NCI-H446 (cell line): Measurements from ENCODE around the gene CSDE1.

ENCODE experiments used
- DNase-seq, 2 experiments: peaks; one replicate each; lab custom pipeline; 2025; lab: John Stamatoyannopoulos, UW

Gene CSDE1

GRCh38 chr1:114749835-114750234 is 7.9 kb downstream of the CSDE1 start:
- no peak for DNase-seq

GRCh38 chr1:114746450-114747121 is 11.2 kb downstream of the CSDE1 start:
- no peak for DNase-seq

GRCh38 chr1:114745291-114745690 is 12.5 kb downstream of the CSDE1 start:
- DNase-seq: no peak

GRCh38 chr1:114741963-114742746 is 15.6 kb downstream of the CSDE1 start:
- DNase-seq: no peak

- DNase-seq: no peak
Observed at GRCh38 chr1:114740331-114740730, 17.5 kb downstream of the CSDE1 start.

GRCh38 chr1:114737314-114737849 is 20.4 kb downstream of the CSDE1 start:
- DNase-seq: no peak

GRCh38 chr1:114735479-114735878 is 22.3 kb downstream of the CSDE1 start:
- DNase-seq: no peak

- no peak for DNase-seq
Observed at GRCh38 chr1:114729782-114730181, 28.0 kb downstream of the CSDE1 start.

GRCh38 chr1:114728553-114728952 is 29.2 kb downstream of the CSDE1 start:
- DNase-seq: no peak

- DNase-seq: no peak
Observed at GRCh38 chr1:114725230-114725629, 32.6 kb downstream of the CSDE1 start.

GRCh38 chr1:114723915-114724314 is 33.9 kb downstream of the CSDE1 start:
- DNase-seq: no peak

GRCh38 chr1:114723457-114723856 is 34.3 kb downstream of the CSDE1 start:
- DNase-seq: no peak

- no peak for DNase-seq
Observed at GRCh38 chr1:114720492-114720891, 37.3 kb downstream of the CSDE1 start.

GRCh38 chr1:114719424-114719787 is 38.4 kb downstream of the CSDE1 start:
- no peak for DNase-seq

GRCh38 chr1:114718661-114719423 is 38.9 kb downstream of the CSDE1 start:
- DNase-seq: no peak

GRCh38 chr1:114716304-114717170 is 41.2 kb downstream of the CSDE1 start, which contains the start of gene NRAS:
TSS of gene NRAS (minus strand) at chr1:114716771. CDS start at chr1:114716160, 611 bp downstream.
- peak; percentile 76 to 93 for DNase-seq

GRCh38 chr1:114715952-114716303 is 41.9 kb downstream of the CSDE1 start:
- no peak for DNase-seq

GRCh38 chr1:114712977-114713376 is 44.8 kb downstream of the CSDE1 start:
- no peak for DNase-seq

- no peak for DNase-seq
Observed at GRCh38 chr1:114710360-114710759, 47.4 kb downstream of the CSDE1 start.

GRCh38 chr1:114707604-114708003 is 50.2 kb downstream of the CSDE1 start:
- DNase-seq: no peak

- no peak for DNase-seq
Observed at GRCh38 chr1:114703242-114703641, 54.5 kb downstream of the CSDE1 start.

GRCh38 chr1:114702737-114703136 is 55.0 kb downstream of the CSDE1 start:
- no peak for DNase-seq
